RWPE2 (cell line): ENCODE results near the gene BRINP2.

ENCODE experiments used
- ATAC-seq: fragments of 200-7000 bp; cut with Tn5 transposase; 3 replicates; pipeline ENCODE4 v1.9.1; 2021; ENCODE audit warnings: low read depth
- DNase-seq: peaks from one replicate; pipeline ENCODE4 v3.0.0-alpha.2; 2020; ENCODE audit warnings: low spot score
- H3K27ac ChIP-seq: fragments of 450-650 bp; 2 replicates; pipeline ENCODE4 v1.5.1; 2017; ENCODE audit warnings: mild to moderate bottlenecking; ENCODE audit not compliant: poor library complexity, severe bottlenecking
- H3K27me3 ChIP-seq: fragments of 250-450 bp; sonication (Bioruptor Pico); 2 replicates; pipeline ENCODE4 v1.5.1; 2021; ENCODE audit warnings: mild to moderate bottlenecking, moderate library complexity; ENCODE audit not compliant: insufficient read depth, poor library complexity, severe bottlenecking
- H3K36me3 ChIP-seq: fragments of 250-450 bp; sonication (Bioruptor Pico); 2 replicates; pipeline ENCODE4 v1.5.1; 2020; ENCODE audit warnings: low read depth, mild to moderate bottlenecking, moderate library complexity
- H3K4me1 ChIP-seq: fragments of 250-450 bp; sonication (Bioruptor Pico); 2 replicates; pipeline ENCODE4 v1.5.1; 2021; ENCODE audit warnings: mild to moderate bottlenecking, moderate library complexity; ENCODE audit not compliant: insufficient read depth, poor library complexity, severe bottlenecking
- H3K4me3 ChIP-seq: fragments of 250-450 bp; sonication (Bioruptor Pico); 2 replicates; pipeline ENCODE4 v1.5.1; 2021; ENCODE audit warnings: mild to moderate bottlenecking, moderate library complexity; ENCODE audit not compliant: severe bottlenecking
- H3K9me3 ChIP-seq: fragments of 250-450 bp; sonication (Bioruptor Pico); 2 replicates; pipeline ENCODE4 v1.5.1; 2021; ENCODE audit warnings: mild to moderate bottlenecking, moderate library complexity; ENCODE audit not compliant: severe bottlenecking
- CTCF ChIP-seq: fragments of 450-650 bp; IDR thresholded peaks from one replicate; pipeline ENCODE4 v1.5.1; 2017; ENCODE audit warnings: mild to moderate bottlenecking, moderate library complexity; ENCODE audit not compliant: poor library complexity, severe bottlenecking

The BRINP2 gene

GRCh38 chr1:177248258-177248657 is 77.5 kb downstream of the BRINP2 start:
- no peak overlapping the region for H3K4me3 ChIP-seq
- ATAC-seq (no peak), DNase-seq (no peak)
- H3K27ac ChIP-seq, result no peak overlapping the region
- H3K9me3 ChIP-seq, result no peaks in the 10 kb centered on the region
- H3K27me3 ChIP-seq, result no peaks in the 10 kb centered on the region
- no peaks in the 10 kb centered on the region for H3K4me1 ChIP-seq
- no peak for TF ChIP-seq CTCF
- no peaks in the 10 kb centered on the region for H3K36me3 ChIP-seq

GRCh38 chr1:177249231-177249630 is 78.5 kb downstream of the BRINP2 start:
- no peaks in the 10 kb centered on the region for H3K36me3 ChIP-seq
- no peak for ATAC-seq

GRCh38 chr1:177252877-177253276 is 82.1 kb downstream of the BRINP2 start:
- H3K4me3 ChIP-seq, result no peak overlapping the region
- no peaks in the 10 kb centered on the region for H3K36me3 ChIP-seq
- peaks cover 12% of the 10 kb centered on the region for H3K4me1 ChIP-seq
- no peaks in the 10 kb centered on the region for H3K9me3 ChIP-seq
- no peak overlapping the region for H3K27ac ChIP-seq
- DNase-seq (no peak), ATAC-seq (no peak)
- no peak for TF ChIP-seq CTCF
- H3K27me3 ChIP-seq, result no peaks in the 10 kb centered on the region

More at GRCh38 chr1:177249231-177249630, 78.5 kb downstream of the BRINP2 start:
- no peak for DNase-seq
- H3K4me1 ChIP-seq, result no peaks in the 10 kb centered on the region
- no peaks in the 10 kb centered on the region for H3K27me3 ChIP-seq
- TF ChIP-seq CTCF, result no peak
- no peak overlapping the region for H3K4me3 ChIP-seq
- no peak overlapping the region for H3K27ac ChIP-seq
- no peaks in the 10 kb centered on the region for H3K9me3 ChIP-seq

GRCh38 chr1:177255411-177255810 is 84.7 kb downstream of the BRINP2 start:
- Histone ChIP-seq H3K4me1 (peaks cover 12% of the 10 kb centered on the region), H3K27me3 (no peaks in the 10 kb centered on the region), H3K27ac (peak overlapping the region; percentile 62), H3K4me3 (no peak overlapping the region), H3K9me3 (no peaks in the 10 kb centered on the region), H3K36me3 (no peaks in the 10 kb centered on the region)
- peak; percentile 88 for ATAC-seq
- no peak for TF ChIP-seq CTCF
- DNase-seq, result no peak

- Histone ChIP-seq H3K4me3 (no peak overlapping the region), H3K27me3 (no peaks in the 10 kb centered on the region), H3K27ac (peak overlapping the region; percentile 62), H3K9me3 (no peaks in the 10 kb centered on the region), H3K36me3 (no peaks in the 10 kb centered on the region), H3K4me1 (peaks cover 12% of the 10 kb centered on the region)
- no peak for DNase-seq
- TF ChIP-seq CTCF, result peak; percentile 64
- peak; percentile 70 for ATAC-seq
These were observed 85.7 kb downstream of the BRINP2 start for GRCh38 chr1:177256153-177257075.
